Tibial nerve (tissue), 3 donors: ENCODE measurements around the gene CCT6B.

Source experiments
- POLR2A ChIP-seq, 2 donors: fragments of 450-650 bp; IDR thresholded peaks; one replicate each; pipeline ENCODE4 v1.6.1; 2017; ENCODE audit warnings: antibody characterized with exemption in 2 of 2, mild to moderate bottlenecking in 2 of 2, moderate library complexity in 2 of 2
- TF ChIP-seq, protein P1 (sequence below), 5 experiments: fragments of 200-600 bp in 3 of 5; fragments of 450-650 bp in 2 of 5; sonication (generic) in 3 of 5; IDR thresholded peaks; one replicate each; pipeline ENCODE4 v1.5.1; 2016 to 2019; ENCODE audit warnings: antibody characterized with exemption in 5 of 5, mild to moderate bottlenecking in 3 of 5, moderate library complexity in 2 of 5

DNA sequence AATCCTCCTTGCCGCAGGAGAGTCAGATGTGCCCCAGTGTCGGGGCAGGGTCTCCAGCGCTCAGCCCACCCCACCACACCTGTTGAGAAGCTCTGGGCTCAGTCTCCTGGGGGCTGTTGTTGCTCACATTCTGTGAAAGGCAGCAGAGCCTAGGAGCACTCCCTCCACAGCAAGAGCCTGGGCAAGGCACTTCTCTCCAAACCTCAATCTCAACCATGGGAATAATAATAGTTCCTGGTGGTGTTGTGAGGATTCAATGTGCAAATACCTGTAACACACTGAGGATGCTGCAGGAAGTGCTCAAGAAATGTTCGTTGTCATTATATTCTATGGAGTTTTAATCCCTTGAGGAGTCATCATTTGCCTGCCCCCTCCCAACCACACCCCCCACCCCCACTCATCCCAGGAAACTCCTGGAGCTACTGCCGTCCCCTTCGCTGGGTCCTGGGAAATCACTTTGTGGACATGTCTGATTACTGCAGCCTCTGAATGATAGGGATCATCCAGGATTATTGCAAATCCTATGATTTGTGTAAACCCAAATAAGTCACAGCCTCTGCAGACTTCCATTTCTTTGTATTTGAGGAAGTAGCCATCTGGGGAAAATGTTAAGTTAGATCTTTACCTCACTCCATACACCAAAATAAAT, 61.5 kb downstream of the CCT6B start:
- no peak for TF ChIP-seq POLR2A (IDR thresholded peaks at IDR 0.05)
- TF ChIP-seq, protein P1, sequence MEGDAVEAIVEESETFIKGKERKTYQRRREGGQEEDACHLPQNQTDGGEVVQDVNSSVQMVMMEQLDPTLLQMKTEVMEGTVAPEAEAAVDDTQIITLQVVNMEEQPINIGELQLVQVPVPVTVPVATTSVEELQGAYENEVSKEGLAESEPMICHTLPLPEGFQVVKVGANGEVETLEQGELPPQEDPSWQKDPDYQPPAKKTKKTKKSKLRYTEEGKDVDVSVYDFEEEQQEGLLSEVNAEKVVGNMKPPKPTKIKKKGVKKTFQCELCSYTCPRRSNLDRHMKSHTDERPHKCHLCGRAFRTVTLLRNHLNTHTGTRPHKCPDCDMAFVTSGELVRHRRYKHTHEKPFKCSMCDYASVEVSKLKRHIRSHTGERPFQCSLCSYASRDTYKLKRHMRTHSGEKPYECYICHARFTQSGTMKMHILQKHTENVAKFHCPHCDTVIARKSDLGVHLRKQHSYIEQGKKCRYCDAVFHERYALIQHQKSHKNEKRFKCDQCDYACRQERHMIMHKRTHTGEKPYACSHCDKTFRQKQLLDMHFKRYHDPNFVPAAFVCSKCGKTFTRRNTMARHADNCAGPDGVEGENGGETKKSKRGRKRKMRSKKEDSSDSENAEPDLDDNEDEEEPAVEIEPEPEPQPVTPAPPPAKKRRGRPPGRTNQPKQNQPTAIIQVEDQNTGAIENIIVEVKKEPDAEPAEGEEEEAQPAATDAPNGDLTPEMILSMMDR (IDR thresholded peaks at IDR 0.05) = no peak
